ENCODE measurements around the gene TANGO6. TPM values are rescaled to one million over a fixed set of nuclear protein-coding genes. Genes with fewer than 3 reads are reported as not detected.

TANGO6 gene
- total RNA-seq, 1 experiment from 2014 or later, result 18.0 TPM

DNA sequence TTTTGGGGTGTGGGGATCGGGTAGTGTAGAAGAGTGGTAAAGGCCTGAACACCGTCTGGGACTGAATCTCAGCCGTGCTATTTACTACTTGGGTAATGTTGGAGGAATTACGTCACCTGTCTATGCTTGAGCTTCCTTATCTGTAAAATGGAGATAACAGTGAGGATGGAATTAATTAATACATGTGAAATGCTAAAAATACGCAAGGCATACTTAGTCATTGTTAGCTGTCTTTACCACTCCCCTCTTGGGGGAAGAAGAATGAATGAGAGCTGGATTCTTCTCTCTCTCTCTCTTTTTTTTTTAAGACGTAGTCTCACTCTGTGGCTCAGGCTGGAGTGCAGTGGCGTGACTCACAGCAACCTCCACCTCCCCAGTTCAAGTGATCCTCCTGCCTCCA, 41.1 kb upstream of the TANGO6 start:
- no peak for TF ChIP-seq EZH2 (IDR thresholded peaks at IDR 0.05; ENCODE audit: borderline replicate concordance, low read depth, low read length, poor library complexity, severe bottlenecking)
- TF ChIP-seq, protein P1, sequence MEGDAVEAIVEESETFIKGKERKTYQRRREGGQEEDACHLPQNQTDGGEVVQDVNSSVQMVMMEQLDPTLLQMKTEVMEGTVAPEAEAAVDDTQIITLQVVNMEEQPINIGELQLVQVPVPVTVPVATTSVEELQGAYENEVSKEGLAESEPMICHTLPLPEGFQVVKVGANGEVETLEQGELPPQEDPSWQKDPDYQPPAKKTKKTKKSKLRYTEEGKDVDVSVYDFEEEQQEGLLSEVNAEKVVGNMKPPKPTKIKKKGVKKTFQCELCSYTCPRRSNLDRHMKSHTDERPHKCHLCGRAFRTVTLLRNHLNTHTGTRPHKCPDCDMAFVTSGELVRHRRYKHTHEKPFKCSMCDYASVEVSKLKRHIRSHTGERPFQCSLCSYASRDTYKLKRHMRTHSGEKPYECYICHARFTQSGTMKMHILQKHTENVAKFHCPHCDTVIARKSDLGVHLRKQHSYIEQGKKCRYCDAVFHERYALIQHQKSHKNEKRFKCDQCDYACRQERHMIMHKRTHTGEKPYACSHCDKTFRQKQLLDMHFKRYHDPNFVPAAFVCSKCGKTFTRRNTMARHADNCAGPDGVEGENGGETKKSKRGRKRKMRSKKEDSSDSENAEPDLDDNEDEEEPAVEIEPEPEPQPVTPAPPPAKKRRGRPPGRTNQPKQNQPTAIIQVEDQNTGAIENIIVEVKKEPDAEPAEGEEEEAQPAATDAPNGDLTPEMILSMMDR (conservative IDR thresholded peaks at IDR 0.05; ENCODE audit: low read depth, low read length), result no peak
- H3K27me3 ChIP-seq (replicated peaks; ENCODE audit: insufficient read depth, low read depth, low read length, poor library complexity), result no peaks in the 10 kb centered on the region
- CTCF ChIA-PET, result no interaction called here
- DNase-seq (ENCODE audit: low spot score), result no peak
- BruUV-seq (replicated peaks), result no TSS peak
- no peaks in the 10 kb centered on the region for H3K36me3 ChIP-seq (ENCODE audit: insufficient read depth, low read length, poor library complexity, severe bottlenecking)
- intact Hi-C loops (cut with micrococcal nuclease; ENCODE audit: unreplicated experiment), result no loop called here
- no peak overlapping the region for H3K4me3 ChIP-seq (ENCODE audit: low read depth, low read length, poor library complexity, severe bottlenecking)
- H3K27ac ChIP-seq (ENCODE audit: low read depth, low read length, poor library complexity, severe bottlenecking), result no peak overlapping the region
- no peaks in the 10 kb centered on the region for H3K9me3 ChIP-seq (ENCODE audit: low read depth, low read length, poor library complexity, severe bottlenecking)
- POLR2A ChIA-PET (ENCODE audit: low non-redundant PET), result no interaction called here
- H3K4me1 ChIP-seq (ENCODE audit: insufficient read depth, low read length, poor library complexity, severe bottlenecking), result no peaks in the 10 kb centered on the region

DNA sequence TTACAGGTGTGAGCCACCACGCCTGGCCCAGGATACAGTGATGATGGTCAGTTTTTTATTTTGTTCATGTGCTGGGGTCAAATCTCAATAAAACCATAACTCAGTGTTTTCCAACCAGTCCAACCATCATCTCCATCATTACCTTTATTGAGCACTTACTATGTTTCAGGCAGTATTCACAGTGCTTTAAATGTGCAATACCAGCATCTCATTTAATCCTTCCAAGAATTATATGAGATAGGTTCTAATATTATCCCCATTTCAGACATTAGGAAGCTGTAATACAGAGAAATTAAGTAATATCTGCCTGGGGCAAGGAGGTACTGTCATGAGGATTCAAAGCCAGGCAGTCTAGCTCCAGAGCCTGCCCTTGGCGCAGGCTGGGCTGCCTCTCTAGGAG, 36.9 kb upstream of the TANGO6 start:
- Histone ChIP-seq H3K36me3 (ENCODE audit: insufficient read depth, low read length, poor library complexity, severe bottlenecking) (no peaks in the 10 kb centered on the region), H3K27ac (ENCODE audit: low read depth, low read length, poor library complexity, severe bottlenecking) (no peak overlapping the region), H3K4me1 (ENCODE audit: insufficient read depth, low read length, poor library complexity, severe bottlenecking) (no peaks in the 10 kb centered on the region), H3K9me3 (ENCODE audit: low read depth, low read length, poor library complexity, severe bottlenecking) (no peaks in the 10 kb centered on the region), H3K27me3 (replicated peaks; ENCODE audit: insufficient read depth, low read depth, low read length, poor library complexity) (no peaks in the 10 kb centered on the region), H3K4me3 (ENCODE audit: low read depth, low read length, poor library complexity, severe bottlenecking) (no peak overlapping the region)
- TF ChIP-seq EZH2 (IDR thresholded peaks at IDR 0.05; ENCODE audit: borderline replicate concordance, low read depth, low read length, poor library complexity, severe bottlenecking), result no peak
- TF ChIP-seq, protein P1 (conservative IDR thresholded peaks at IDR 0.05; ENCODE audit: low read depth, low read length), result no peak
- intact Hi-C loops (cut with micrococcal nuclease; ENCODE audit: unreplicated experiment), result no loop called here
- CTCF ChIA-PET, result no interaction called here
- DNase-seq (ENCODE audit: low spot score), result no peak
- no TSS peak for BruUV-seq (replicated peaks)
- POLR2A ChIA-PET (ENCODE audit: low non-redundant PET), result no interaction called here

DNA sequence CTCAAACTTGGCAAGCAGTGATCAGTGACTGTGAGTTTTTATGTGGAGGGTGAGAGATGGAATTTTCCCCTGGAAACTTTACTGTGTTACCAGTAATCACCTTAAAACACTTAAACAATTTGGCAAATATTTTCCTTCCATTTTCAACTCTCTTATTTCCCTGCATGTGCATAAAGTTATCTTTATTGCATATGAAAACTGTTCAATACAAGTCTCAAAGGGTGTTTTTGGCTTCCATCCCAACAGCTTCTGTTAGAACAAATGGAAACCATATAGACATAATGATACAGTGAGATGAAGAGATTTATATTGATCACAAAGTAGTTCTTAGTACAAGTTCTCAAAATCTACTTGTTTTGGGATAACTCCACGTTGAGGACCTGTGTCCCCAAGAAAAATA, 36.4 kb upstream of the TANGO6 start:
- POLR2A ChIA-PET (ENCODE audit: low non-redundant PET), result no interaction called here
- TF ChIP-seq, protein P1 (conservative IDR thresholded peaks at IDR 0.05; ENCODE audit: low read depth, low read length), result no peak
- TF ChIP-seq EZH2 (IDR thresholded peaks at IDR 0.05; ENCODE audit: borderline replicate concordance, low read depth, low read length, poor library complexity, severe bottlenecking), result no peak
- CTCF ChIA-PET, result no interaction called here
- BruUV-seq (replicated peaks), result no TSS peak
- Histone ChIP-seq H3K36me3 (ENCODE audit: insufficient read depth, low read length, poor library complexity, severe bottlenecking) (no peaks in the 10 kb centered on the region), H3K4me3 (ENCODE audit: low read depth, low read length, poor library complexity, severe bottlenecking) (no peak overlapping the region), H3K27me3 (replicated peaks; ENCODE audit: insufficient read depth, low read depth, low read length, poor library complexity) (no peaks in the 10 kb centered on the region), H3K9me3 (ENCODE audit: low read depth, low read length, poor library complexity, severe bottlenecking) (no peaks in the 10 kb centered on the region), H3K27ac (ENCODE audit: low read depth, low read length, poor library complexity, severe bottlenecking) (no peak overlapping the region), H3K4me1 (ENCODE audit: insufficient read depth, low read length, poor library complexity, severe bottlenecking) (no peaks in the 10 kb centered on the region)
- intact Hi-C loops (cut with micrococcal nuclease; ENCODE audit: unreplicated experiment), result no loop called here
- no peak for DNase-seq (ENCODE audit: low spot score)
